H1 (cell line): Measurements from ENCODE around the gene TOMM40. TPM values are rescaled to one million over a fixed set of nuclear protein-coding genes. Genes with fewer than 3 reads are reported as not detected.
"Not testable (repeated sequence)": the region's sequence is repeated elsewhere in the genome, so short reads cannot be mapped to it uniquely, and the experiment has no call there.

ENCODE experiments used
- CTCF ChIA-PET: fragments of 300-600 bp; sonication (Branson Sonifier 250); formaldehyde crosslinking; loops from one replicate; lab custom pipeline; 2021; ENCODE audit not compliant: partially characterized antibody; lab: Charles Lee
- POLR2A ChIA-PET: fragments of 300-600 bp; sonication (Branson Sonifier 250); formaldehyde crosslinking; loops from one replicate; lab custom pipeline; 2021; ENCODE audit warnings: inconsistent platforms; ENCODE audit not compliant: partially characterized antibody; lab: Charles Lee
- DNase-seq, 2 experiments: peaks; one replicate each; pipeline versions ENCODE4 v3.0.0 to v3.0.0-alpha.2; 2010 to 2022; ENCODE audit warnings: low spot score in 2 of 2, low read depth in 1 of 2, mixed read lengths in 1 of 2
- FAIRE-seq: peaks from 2 replicates; lab custom pipeline; 2011; peaks lifted over from hg19 to GRCh38; lab: Jason Lieb, UNC
- H2AFZ ChIP-seq: 2 replicates; pipeline ENCODE4 v1.8.1; 2012; ENCODE audit warnings: low read length, inconsistent platforms
- H2AK5ac ChIP-seq: 2 replicates; pipeline ENCODE4 v1.6.1; 2013; ENCODE audit warnings: low read depth, low read length
- H2BK120ac ChIP-seq: replicated peaks from 2 replicates; pipeline ENCODE3; 2013; ENCODE audit warnings: low read depth, low read length, inconsistent platforms
- H2BK12ac ChIP-seq: 2 replicates; pipeline ENCODE4 v1.6.1; 2013; ENCODE audit warnings: low read depth, low read length
- H2BK15ac ChIP-seq: 2 replicates; pipeline ENCODE4 v1.6.1; 2013; ENCODE audit warnings: low read length
- H2BK20ac ChIP-seq: 2 replicates; pipeline ENCODE4 v1.6.1; 2013; ENCODE audit warnings: low read length
- H2BK5ac ChIP-seq: 2 replicates; pipeline ENCODE4 v1.6.1; 2013; ENCODE audit warnings: low read depth, low read length
- H3K14ac ChIP-seq: 2 replicates; pipeline ENCODE4 v1.6.1; 2013; ENCODE audit warnings: inconsistent platforms; ENCODE audit not compliant: insufficient read length
- H3K18ac ChIP-seq: 2 replicates; pipeline ENCODE4 v1.6.1; 2013; ENCODE audit warnings: low read length; ENCODE audit errors: extremely low read depth
- H3K23ac ChIP-seq: 2 replicates; pipeline ENCODE4 v1.6.1; 2013; ENCODE audit warnings: inconsistent platforms; ENCODE audit not compliant: insufficient read length
- H3K23me2 ChIP-seq: 2 replicates; pipeline ENCODE4 v1.6.1; 2013; ENCODE audit warnings: low read depth, low read length
- H3K27ac ChIP-seq: 2 replicates; pipeline ENCODE4 v1.6.1; 2011; ENCODE audit warnings: low read depth, low read length, inconsistent platforms
- H3K27me3 ChIP-seq, 4 experiments: replicated peaks in 1 of 4; 1 replicate in 1 of 4; 2 replicates in 3 of 4; pipeline versions ENCODE4 v1.6.1 to v1.8.1; 2011 to 2013; ENCODE audit warnings: low read length in 3 of 4, mild to moderate bottlenecking in 3 of 4, inconsistent platforms in 2 of 4, mixed read lengths in 2 of 4, moderate library complexity in 1 of 4; ENCODE audit not compliant: control insufficient read depth in 3 of 4, insufficient read depth in 3 of 4; ENCODE audit errors: extremely low read depth in 1 of 4
- H3K36me3 ChIP-seq, 4 experiments: 2 replicates each; pipeline versions ENCODE4 v1.6.1 to v1.8.1; 2011 to 2013; ENCODE audit warnings: mild to moderate bottlenecking in 4 of 4, low read length in 3 of 4, moderate library complexity in 2 of 4, control low read depth in 1 of 4, inconsistent platforms in 1 of 4; ENCODE audit not compliant: insufficient read depth in 4 of 4, control insufficient read depth in 2 of 4
- H3K4ac ChIP-seq: replicated peaks from 2 replicates; pipeline ENCODE3; 2013; ENCODE audit warnings: low read length, low read depth, mixed read lengths, inconsistent platforms; ENCODE audit not compliant: insufficient read length
- H3K4me1 ChIP-seq, 4 experiments: replicated peaks in 1 of 4; 1 replicate in 1 of 4; 2 replicates in 3 of 4; pipeline versions ENCODE4 v1.6.1 to v1.8.1; 2011 to 2013; ENCODE audit warnings: low read length in 3 of 4, inconsistent platforms in 2 of 4, mixed read lengths in 1 of 4; ENCODE audit not compliant: insufficient read depth in 4 of 4, control insufficient read depth in 3 of 4
- H3K4me2 ChIP-seq, 2 experiments: 2 replicates each; pipeline versions ENCODE4 v1.6.1 to v1.8.1; 2011 to 2013; ENCODE audit warnings: low read depth in 2 of 2, low read length in 2 of 2, control low read depth in 1 of 2, inconsistent platforms in 1 of 2, mild to moderate bottlenecking in 1 of 2; ENCODE audit not compliant: insufficient read depth in 1 of 2
- H3K4me3 ChIP-seq, 4 experiments: fragments of 200-600, 300-600 bp in 1 of 4; sonication (generic), shearing (Covaris generic), sonication (Bioruptor Twin) in 1 of 4; 2 replicates each; pipeline versions ENCODE4 v1.5.1 to v1.8.1; 2011 to 2016; ENCODE audit warnings: low read length in 4 of 4, low read depth in 3 of 4, control low read depth in 2 of 4, inconsistent platforms in 2 of 4, mild to moderate bottlenecking in 2 of 4, mixed read lengths in 1 of 4, moderate library complexity in 1 of 4; ENCODE audit not compliant: insufficient read depth in 2 of 4; ENCODE audit errors: extremely low read depth in 1 of 4
- H3K56ac ChIP-seq: replicated peaks from 2 replicates; pipeline ENCODE3; 2013; ENCODE audit warnings: low read depth, mild to moderate bottlenecking, mixed read lengths, low read length, inconsistent platforms; ENCODE audit not compliant: insufficient read length
- H3K79me1 ChIP-seq: 2 replicates; pipeline ENCODE4 v1.6.1; 2013; ENCODE audit warnings: low read depth, low read length, control low read depth
- H3K79me2 ChIP-seq, 2 experiments: 2 replicates each; pipeline versions ENCODE4 v1.6.1 to v1.8.1; 2012 to 2013; ENCODE audit warnings: low read length in 2 of 2, mild to moderate bottlenecking in 2 of 2, inconsistent platforms in 1 of 2; ENCODE audit not compliant: insufficient read depth in 2 of 2, control insufficient read depth in 1 of 2
- H3K9ac ChIP-seq, 4 experiments: replicated peaks in 1 of 4; 1 replicate in 1 of 4; 2 replicates in 3 of 4; pipeline versions ENCODE4 v1.6.1 to v1.8.1; 2011 to 2013; ENCODE audit warnings: low read depth in 3 of 4, low read length in 3 of 4, control low read depth in 2 of 4, mild to moderate bottlenecking in 2 of 4, moderate library complexity in 2 of 4, inconsistent platforms in 1 of 4; ENCODE audit errors: extremely low read depth in 1 of 4
- H3K9me3 ChIP-seq, 2 experiments: 2 replicates each; pipeline versions ENCODE4 v1.6.1 to v1.8.1; 2012 to 2013; ENCODE audit warnings: mild to moderate bottlenecking in 2 of 2, moderate library complexity in 2 of 2, control low read depth in 1 of 2, inconsistent platforms in 1 of 2, low read depth in 1 of 2, low read length in 1 of 2, mixed read lengths in 1 of 2; ENCODE audit not compliant: insufficient read depth in 2 of 2
- H4K20me1 ChIP-seq, 2 experiments: replicated peaks in 1 of 2; 2 replicates each; pipeline versions ENCODE3 to v1.8.1; 2011 to 2013; ENCODE audit warnings: inconsistent platforms in 2 of 2, low read length in 2 of 2, mild to moderate bottlenecking in 1 of 2; ENCODE audit not compliant: insufficient read depth in 2 of 2, control insufficient read depth in 1 of 2
- H4K5ac ChIP-seq: 2 replicates; pipeline ENCODE4 v1.6.1; 2013; ENCODE audit warnings: low read length, low read depth, mixed read lengths, inconsistent platforms; ENCODE audit not compliant: insufficient read length
- H4K8ac ChIP-seq: 2 replicates; pipeline ENCODE4 v1.8.0; 2013; ENCODE audit warnings: mild to moderate bottlenecking, moderate library complexity, low read length, inconsistent platforms; ENCODE audit not compliant: insufficient read depth; ENCODE audit errors: extremely low read depth
- H4K91ac ChIP-seq: replicated peaks from 2 replicates; pipeline ENCODE3; 2013; ENCODE audit warnings: low read length, mixed read lengths, inconsistent platforms; ENCODE audit not compliant: insufficient read length
- WGBS, 2 experiments: shearing (Covaris generic) in 1 of 2; methylation state at CpG; one replicate each; pipeline versions ENCODE4 v1.1.6 to v1.1.7; 2013 to 2015; ENCODE audit warnings: low lambda C conversion rate in 2 of 2, mixed read lengths in 2 of 2, inconsistent platforms in 1 of 2, low coverage in 1 of 2, missing lambda C conversion rate in 1 of 2; ENCODE audit not compliant: insufficient replicate concordance in 2 of 2, insufficient coverage in 1 of 2, insufficient read length in 1 of 2; ENCODE audit errors: extremely low coverage in 1 of 2, missing lambda C conversion rate in 1 of 2; 5-methylcytosine and 5-hydroxymethylcytosine counted together
- polyA plus RNA-seq, 7 experiments: library from polyadenylated mRNA; depleted of rRNA in 3 of 7; stranded (reverse) in 5 of 7; unstranded in 2 of 7; fragments of >200 nt in 5 of 7; fragments of 200-250 nt in 2 of 7; gene quantifications; 1 replicate in 5 of 7; 2 replicates in 1 of 7; 4 replicates in 1 of 7; pipeline versions ENCODE4 v1.2.1 to v1.2.3, GENCODE V29; 2011 to 2013; ENCODE audit warnings: missing spikeins in 2 of 7, mixed read lengths in 2 of 7
- total RNA-seq: library from RNA; stranded (reverse); fragmentation: NEBNext Ultra II Directional; extraction: Animal tissue kit (Norgen Biotek cat#: 25700); gene quantifications from 2 replicates; pipeline ENCODE4 v1.2.1, GENCODE V29; 2021

TOMM40 gene
- total and polyA plus RNA-seq, 2 of the 8 experiments (the other 6 are each of a cell fraction or from before 2014, with no cell fraction given), result 154 to 179 TPM

- H3K9me3 ChIP-seq, H3K23ac ChIP-seq, H4K5ac ChIP-seq, H3K23me2 ChIP-seq, H2BK20ac ChIP-seq, H3K27ac ChIP-seq, H2AFZ ChIP-seq, H3K4me1 ChIP-seq, H3K4me2 ChIP-seq, CTCF ChIA-PET, H3K56ac ChIP-seq, H3K14ac ChIP-seq, H3K4ac ChIP-seq, DNase-seq, H2BK5ac ChIP-seq, POLR2A ChIA-PET, H2BK12ac ChIP-seq, H3K4me3 ChIP-seq, H3K18ac ChIP-seq, H4K8ac ChIP-seq, H3K27me3 ChIP-seq, H2BK120ac ChIP-seq, H2AK5ac ChIP-seq, H3K79me1 ChIP-seq, FAIRE-seq, H2BK15ac ChIP-seq, H3K9ac ChIP-seq, H4K91ac ChIP-seq: not testable (repeated sequence)
- Histone ChIP-seq H3K79me2 (peaks cover 3 to 43% of the 10 kb centered on the region in 2 experiments; a peak in 3 of 4 replicates), H4K20me1 (peaks cover 7 to 20% of the 10 kb centered on the region in 2 experiments), H3K36me3 (peaks cover 9 to 42% (median 21%) of the 10 kb centered on the region in 4 experiments; a peak in 7 of 8 replicates)
- WGBS, 2 experiments, result 93% methylated on average over 3 of the region's 3 CpGs; no CpG with 5 or more reads in 1 of the 2 experiments
Observed at GRCh38 chr19:44861576-44861975, 29.5 kb upstream of the TOMM40 start.
